Stimulated activated CD8-positive, alpha-beta memory T cell treated with anti-CD3 and anti-CD28 coated beads, Interleukin-12 subunit alpha, Interleukin-12 subunit beta, amount 100 ng/mL, for 4 hours (primary cell): ENCODE measurements around the gene TFEB.

Experiments used
- DNase-seq: peaks from one replicate; pipeline ENCODE4 v3.0.0-alpha.2; 2020; ENCODE audit warnings: low read depth

Gene TFEB

GRCh38 chr6:41674231-41675000 is 61.0 kb downstream of the TFEB start:
- DNase-seq, result no peak

- no peak for DNase-seq
These were observed 61.8 kb downstream of the TFEB start for GRCh38 chr6:41673704-41674000.

- no peak for DNase-seq
These were observed 62.3 kb downstream of the TFEB start for GRCh38 chr6:41672816-41673703.

- DNase-seq, result no peak
These were observed 63.4 kb downstream of the TFEB start for GRCh38 chr6:41672016-41672415.

- no peak for DNase-seq
These were observed 64.0 kb downstream of the TFEB start for GRCh38 chr6:41671376-41671775.

GRCh38 chr6:41670703-41671360 is 64.6 kb downstream of the TFEB start:
- no peak for DNase-seq

GRCh38 chr6:41668968-41669367 is 66.4 kb downstream of the TFEB start:
- DNase-seq, result no peak

GRCh38 chr6:41667195-41667594 is 68.2 kb downstream of the TFEB start:
- no peak for DNase-seq

GRCh38 chr6:41664271-41664670 is 71.1 kb downstream of the TFEB start:
- no peak for DNase-seq

- DNase-seq, result no peak
These were observed 71.8 kb downstream of the TFEB start for GRCh38 chr6:41663568-41663967.

GRCh38 chr6:41659935-41660334 is 75.5 kb downstream of the TFEB start:
- DNase-seq, result no peak

GRCh38 chr6:41658636-41659035 is 76.8 kb downstream of the TFEB start:
- DNase-seq, result no peak

GRCh38 chr6:41657131-41658094 is 78.0 kb downstream of the TFEB start:
- DNase-seq, result no peak

- no peak for DNase-seq
These were observed 79.3 kb downstream of the TFEB start for GRCh38 chr6:41656002-41656691.

- DNase-seq, result no peak
These were observed 79.8 kb downstream of the TFEB start for GRCh38 chr6:41655646-41656001.

GRCh38 chr6:41655176-41655575 is 80.2 kb downstream of the TFEB start:
- no peak for DNase-seq

- DNase-seq, result no peak
These were observed 80.7 kb downstream of the TFEB start for GRCh38 chr6:41654698-41655151.

- DNase-seq, result no peak
These were observed 81.2 kb downstream of the TFEB start for GRCh38 chr6:41654151-41654697.

- no peak for DNase-seq
These were observed 81.7 kb downstream of the TFEB start for GRCh38 chr6:41653691-41654090.

GRCh38 chr6:41652866-41653652 is 82.3 kb downstream of the TFEB start:
- no peak for DNase-seq
